Right lobe of liver (tissue), 4 donors: ENCODE measurements around the gene NFATC1.

ENCODE experiments used
- POLR2A ChIP-seq: fragments of 450-650 bp; IDR thresholded peaks from one replicate; pipeline ENCODE4 v1.6.1; 2017; ENCODE audit warnings: antibody characterized with exemption, mild to moderate bottlenecking
- TF ChIP-seq, protein P1 (sequence below), 4 donors: fragments of 200-600 bp in 3 of 4; fragments of 450-650 bp in 1 of 4; IDR thresholded peaks; one replicate each; pipeline versions ENCODE4 v1.5.1 to v1.8.0; 2016 to 2022; ENCODE audit warnings: antibody characterized with exemption in 4 of 4, mild to moderate bottlenecking in 2 of 4
- donor health status: DM: no; HTN: no; CAD: no.
- donor health status: DM: no; HTN: no; CAD: no.
- donor health status: DM: no; HTN: yes; CAD: no.

DNA sequence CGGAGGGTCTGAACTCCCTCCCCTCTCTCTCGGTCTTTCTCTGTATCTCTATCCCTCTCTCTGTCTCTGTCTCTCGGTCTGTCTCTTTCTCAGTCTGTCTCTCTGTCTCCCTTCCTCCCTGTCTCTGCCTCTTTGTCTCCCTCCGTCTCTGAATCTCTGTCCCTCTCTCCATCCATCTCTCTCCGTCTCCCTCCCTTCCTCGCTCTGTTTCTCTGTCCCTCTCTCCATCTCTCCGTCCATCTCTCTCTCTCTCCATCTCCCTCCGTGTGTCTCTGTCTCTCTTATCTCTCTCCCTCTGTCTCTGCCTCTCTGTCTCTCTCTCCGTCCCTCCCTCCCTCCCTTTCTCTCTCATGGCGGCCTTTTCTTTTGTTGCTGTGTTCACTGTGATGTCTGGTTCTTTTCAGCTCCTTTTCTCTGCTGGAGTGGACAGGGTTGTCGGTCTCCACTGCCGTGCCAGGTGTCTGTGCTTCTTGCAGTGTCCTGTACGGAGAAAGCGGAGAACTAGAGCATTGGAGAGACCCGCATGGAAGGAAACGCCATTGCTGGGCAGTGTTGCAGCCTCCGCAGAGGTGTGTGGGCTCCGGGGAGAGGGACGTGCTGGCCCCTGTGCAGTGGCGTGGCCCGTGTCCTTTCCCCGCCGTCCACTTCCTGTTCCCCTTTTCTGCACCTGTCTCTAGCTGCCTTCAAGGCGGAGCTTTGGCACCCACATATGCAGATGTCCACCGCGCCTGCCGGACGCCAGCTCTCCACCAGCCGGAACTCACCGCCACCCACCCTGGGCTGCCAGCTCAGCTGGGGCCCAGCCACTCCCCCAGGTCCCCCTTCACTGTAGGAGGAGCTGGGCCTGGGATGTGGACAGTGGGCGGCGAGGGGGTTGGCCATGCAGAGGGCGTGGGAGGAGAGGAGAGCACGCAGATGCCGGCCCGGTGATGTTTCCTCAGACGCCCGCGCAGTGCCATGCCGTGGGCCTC lies 113.1 kb downstream of the NFATC1 start:
- TF ChIP-seq, protein P1, sequence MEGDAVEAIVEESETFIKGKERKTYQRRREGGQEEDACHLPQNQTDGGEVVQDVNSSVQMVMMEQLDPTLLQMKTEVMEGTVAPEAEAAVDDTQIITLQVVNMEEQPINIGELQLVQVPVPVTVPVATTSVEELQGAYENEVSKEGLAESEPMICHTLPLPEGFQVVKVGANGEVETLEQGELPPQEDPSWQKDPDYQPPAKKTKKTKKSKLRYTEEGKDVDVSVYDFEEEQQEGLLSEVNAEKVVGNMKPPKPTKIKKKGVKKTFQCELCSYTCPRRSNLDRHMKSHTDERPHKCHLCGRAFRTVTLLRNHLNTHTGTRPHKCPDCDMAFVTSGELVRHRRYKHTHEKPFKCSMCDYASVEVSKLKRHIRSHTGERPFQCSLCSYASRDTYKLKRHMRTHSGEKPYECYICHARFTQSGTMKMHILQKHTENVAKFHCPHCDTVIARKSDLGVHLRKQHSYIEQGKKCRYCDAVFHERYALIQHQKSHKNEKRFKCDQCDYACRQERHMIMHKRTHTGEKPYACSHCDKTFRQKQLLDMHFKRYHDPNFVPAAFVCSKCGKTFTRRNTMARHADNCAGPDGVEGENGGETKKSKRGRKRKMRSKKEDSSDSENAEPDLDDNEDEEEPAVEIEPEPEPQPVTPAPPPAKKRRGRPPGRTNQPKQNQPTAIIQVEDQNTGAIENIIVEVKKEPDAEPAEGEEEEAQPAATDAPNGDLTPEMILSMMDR (IDR thresholded peaks at IDR 0.05), result no peak
- no peak for TF ChIP-seq POLR2A
